Kidney capillary endothelial cell (primary cell): ENCODE measurements around the gene ACYP1.
"Not testable (repeated sequence)": the region's sequence is repeated elsewhere in the genome, so short reads cannot be mapped to it uniquely, and the experiment has no call there.

Experiments
- DNase-seq: peaks from one replicate; pipeline ENCODE4 v3.0.0-alpha.2; 2018; ENCODE audit warnings: low spot score

ACYP1 gene

GRCh38 chr14:75068294-75069120 lies 4.7 kb upstream of the ACYP1 start:
- DNase-seq: no peak

GRCh38 chr14:75067765-75068164 lies 3.9 kb upstream of the ACYP1 start:
- DNase-seq: not testable (repeated sequence)

GRCh38 chr14:75067212-75067611 lies 3.4 kb upstream of the ACYP1 start:
- no peak for DNase-seq

- DNase-seq: no peak
Observed at GRCh38 chr14:75066691-75067090, 2.9 kb upstream of the ACYP1 start.

GRCh38 chr14:75064205-75064567 lies 362 bp upstream of the ACYP1 start:
- no peak for DNase-seq

GRCh38 chr14:75063013-75063412 lies 811 bp downstream of the ACYP1 start:
- DNase-seq: no peak

GRCh38 chr14:75060420-75060819 lies 3.4 kb downstream of the ACYP1 start:
- DNase-seq: no peak

- no peak for DNase-seq
Observed at GRCh38 chr14:75059642-75060041, 4.2 kb downstream of the ACYP1 start.

GRCh38 chr14:75054421-75054820 lies 9.4 kb downstream of the ACYP1 start:
- no peak for DNase-seq

GRCh38 chr14:75053396-75054291 lies 10.2 kb downstream of the ACYP1 start:
- peak; percentile 30 for DNase-seq

GRCh38 chr14:75051556-75051899 lies 12.3 kb downstream of the ACYP1 start:
- DNase-seq: no peak

- peak; percentile 75 for DNase-seq
Observed at GRCh38 chr14:75050852-75051555, 12.8 kb downstream of the ACYP1 start, which contains the start of gene MLH3. Gene MLH3 (minus strand): TSS chr14:75051467. CDS start chr14:75049655, 1,812 bp downstream.

- DNase-seq: no peak
Observed at GRCh38 chr14:75049731-75050201, 14.1 kb downstream of the ACYP1 start.

- no peak for DNase-seq
Observed at GRCh38 chr14:75049136-75049535, 14.7 kb downstream of the ACYP1 start.

- no peak for DNase-seq
Observed at GRCh38 chr14:75048101-75048500, 15.7 kb downstream of the ACYP1 start.

GRCh38 chr14:75047506-75047905 lies 16.3 kb downstream of the ACYP1 start:
- no peak for DNase-seq

GRCh38 chr14:75046899-75047298 lies 16.9 kb downstream of the ACYP1 start:
- DNase-seq: peak; percentile 68

GRCh38 chr14:75046275-75046674 lies 17.5 kb downstream of the ACYP1 start:
- DNase-seq: no peak

GRCh38 chr14:75044752-75045151 lies 19.1 kb downstream of the ACYP1 start:
- no peak for DNase-seq

GRCh38 chr14:75044322-75044721 lies 19.5 kb downstream of the ACYP1 start:
- peak; percentile 28 for DNase-seq

- DNase-seq: no peak
Observed at GRCh38 chr14:75042035-75042434, 21.8 kb downstream of the ACYP1 start.

- DNase-seq: no peak
Observed at GRCh38 chr14:75041613-75042012, 22.2 kb downstream of the ACYP1 start.
